HepG2 (cell line): ENCODE results near the gene ARL5C. TPM values are rescaled to one million over a fixed set of nuclear protein-coding genes. Genes with fewer than 3 reads are reported as not detected.

Source experiments
- KAT7 ChIP-seq: IDR thresholded peaks from 2 replicates; pipeline ENCODE4 v1.6.1; 2018; ENCODE audit warnings: borderline replicate concordance, missing compliant biosample characterization
- ZFP90 ChIP-seq: sonication (generic); formaldehyde crosslinking; IDR thresholded peaks from 2 replicates; pipeline ENCODE4 v1.8.0; 2022; ENCODE audit warnings: missing genetic modification reagents, mild to moderate bottlenecking, inconsistent platforms, borderline replicate concordance
- polyA plus RNA-seq, 8 experiments: library from polyadenylated mRNA; depleted of rRNA in 3 of 8; stranded (reverse) in 7 of 8; unstranded in 1 of 8; fragments of >200 nt; fragmentation: Illumina TruSeq in 4 of 8; extraction: Trizol in 4 of 8; gene quantifications; 2 replicates each; pipeline versions ENCODE4 v1.2.1 to v1.2.3, GENCODE V29; 2011 to 2016; ENCODE audit warnings: low read depth in 4 of 8, missing spikeins in 1 of 8, mixed read lengths in 1 of 8; ENCODE audit not compliant: insufficient read depth in 1 of 8
- total RNA-seq, 5 experiments: library from RNA; depleted of rRNA; stranded (reverse); fragments of >200 nt; fragmentation: Illumina TruSeq; extraction: Trizol; gene quantifications; 2 replicates each; pipeline ENCODE4 v1.2.3, GENCODE V29; 2016; ENCODE audit warnings: low read depth in 1 of 5
- TF ChIP-seq, protein P1 (sequence below): sonication (generic); formaldehyde crosslinking; IDR thresholded peaks from 2 replicates; pipeline ENCODE4 v1.4.0; 2020; ENCODE audit warnings: missing genetic modification reagents
- TF ChIP-seq, protein P2 (sequence below): sonication (generic); formaldehyde crosslinking; IDR thresholded peaks from 2 replicates; pipeline ENCODE4 v1.5.0; 2020; ENCODE audit warnings: mild to moderate bottlenecking, missing genetic modification reagents, borderline replicate concordance
- TF ChIP-seq, protein P3 (sequence below): sonication (generic); formaldehyde crosslinking; IDR thresholded peaks from 2 replicates; pipeline ENCODE4 v1.9.0; 2022; ENCODE audit warnings: missing genetic modification reagents, mild to moderate bottlenecking, borderline replicate concordance
- TF ChIP-seq, protein P4 (sequence below): sonication (generic); formaldehyde crosslinking; IDR thresholded peaks from 2 replicates; pipeline ENCODE4 v1.8.0; 2022; ENCODE audit warnings: mild to moderate bottlenecking, missing genetic modification reagents, moderate library complexity
- TF ChIP-seq, protein P5 (sequence below): sonication (generic); formaldehyde crosslinking; IDR thresholded peaks from 2 replicates; pipeline ENCODE4 v1.4.0; 2020; ENCODE audit warnings: missing genetic modification reagents, borderline replicate concordance
- TF ChIP-seq, protein P6 (sequence below): sonication (generic); formaldehyde crosslinking; IDR thresholded peaks from 2 replicates; pipeline ENCODE4 v1.8.0; 2022; ENCODE audit warnings: missing genetic modification reagents, mild to moderate bottlenecking, moderate library complexity, borderline replicate concordance

ARL5C gene
- total and polyA plus RNA-seq, 2 of the 13 experiments (the other 11 are each of a cell fraction or from before 2014, with no cell fraction given), result not detected

DNA sequence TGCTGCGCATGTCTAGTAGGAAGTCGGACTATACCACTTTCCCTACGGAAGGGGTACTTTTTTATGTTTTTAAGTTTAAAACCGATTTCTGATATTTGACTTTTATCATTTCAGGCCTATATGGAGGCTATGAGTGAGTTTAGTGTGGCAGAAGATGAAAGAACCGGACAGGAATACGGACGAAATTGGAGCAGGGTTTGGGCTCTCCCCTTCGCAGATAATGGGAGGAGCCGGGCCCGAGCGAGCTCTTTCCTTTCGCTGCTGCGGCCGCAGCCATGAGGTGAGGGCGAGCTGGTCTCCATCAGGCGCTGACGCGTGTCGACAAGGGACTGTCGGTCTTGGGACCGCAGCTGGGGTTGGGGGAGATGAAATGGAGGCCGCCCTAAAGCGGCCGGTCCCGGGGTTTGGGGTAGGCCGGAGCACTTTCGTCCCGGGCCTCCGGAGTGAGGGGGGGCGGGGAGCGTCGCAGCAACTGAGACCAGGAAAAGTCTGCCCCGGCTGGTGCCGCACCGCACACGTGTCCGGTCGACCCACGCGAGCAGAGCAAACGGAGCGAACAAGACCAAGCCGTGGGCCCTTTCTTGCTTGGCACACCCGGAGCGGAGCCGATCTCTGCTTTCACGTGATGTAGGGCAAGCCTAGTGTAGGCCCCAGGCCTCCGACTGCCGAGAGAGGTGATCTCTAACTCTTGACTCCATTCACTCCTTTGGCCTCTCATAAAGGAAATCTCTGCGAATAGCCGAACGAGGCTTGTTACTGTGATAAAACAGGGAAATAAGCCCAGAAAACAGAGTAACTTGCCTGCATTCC lies 34.3 kb upstream of the ARL5C start, which contains the start of gene RPL19 (continued):
- TF ChIP-seq, protein P1, sequence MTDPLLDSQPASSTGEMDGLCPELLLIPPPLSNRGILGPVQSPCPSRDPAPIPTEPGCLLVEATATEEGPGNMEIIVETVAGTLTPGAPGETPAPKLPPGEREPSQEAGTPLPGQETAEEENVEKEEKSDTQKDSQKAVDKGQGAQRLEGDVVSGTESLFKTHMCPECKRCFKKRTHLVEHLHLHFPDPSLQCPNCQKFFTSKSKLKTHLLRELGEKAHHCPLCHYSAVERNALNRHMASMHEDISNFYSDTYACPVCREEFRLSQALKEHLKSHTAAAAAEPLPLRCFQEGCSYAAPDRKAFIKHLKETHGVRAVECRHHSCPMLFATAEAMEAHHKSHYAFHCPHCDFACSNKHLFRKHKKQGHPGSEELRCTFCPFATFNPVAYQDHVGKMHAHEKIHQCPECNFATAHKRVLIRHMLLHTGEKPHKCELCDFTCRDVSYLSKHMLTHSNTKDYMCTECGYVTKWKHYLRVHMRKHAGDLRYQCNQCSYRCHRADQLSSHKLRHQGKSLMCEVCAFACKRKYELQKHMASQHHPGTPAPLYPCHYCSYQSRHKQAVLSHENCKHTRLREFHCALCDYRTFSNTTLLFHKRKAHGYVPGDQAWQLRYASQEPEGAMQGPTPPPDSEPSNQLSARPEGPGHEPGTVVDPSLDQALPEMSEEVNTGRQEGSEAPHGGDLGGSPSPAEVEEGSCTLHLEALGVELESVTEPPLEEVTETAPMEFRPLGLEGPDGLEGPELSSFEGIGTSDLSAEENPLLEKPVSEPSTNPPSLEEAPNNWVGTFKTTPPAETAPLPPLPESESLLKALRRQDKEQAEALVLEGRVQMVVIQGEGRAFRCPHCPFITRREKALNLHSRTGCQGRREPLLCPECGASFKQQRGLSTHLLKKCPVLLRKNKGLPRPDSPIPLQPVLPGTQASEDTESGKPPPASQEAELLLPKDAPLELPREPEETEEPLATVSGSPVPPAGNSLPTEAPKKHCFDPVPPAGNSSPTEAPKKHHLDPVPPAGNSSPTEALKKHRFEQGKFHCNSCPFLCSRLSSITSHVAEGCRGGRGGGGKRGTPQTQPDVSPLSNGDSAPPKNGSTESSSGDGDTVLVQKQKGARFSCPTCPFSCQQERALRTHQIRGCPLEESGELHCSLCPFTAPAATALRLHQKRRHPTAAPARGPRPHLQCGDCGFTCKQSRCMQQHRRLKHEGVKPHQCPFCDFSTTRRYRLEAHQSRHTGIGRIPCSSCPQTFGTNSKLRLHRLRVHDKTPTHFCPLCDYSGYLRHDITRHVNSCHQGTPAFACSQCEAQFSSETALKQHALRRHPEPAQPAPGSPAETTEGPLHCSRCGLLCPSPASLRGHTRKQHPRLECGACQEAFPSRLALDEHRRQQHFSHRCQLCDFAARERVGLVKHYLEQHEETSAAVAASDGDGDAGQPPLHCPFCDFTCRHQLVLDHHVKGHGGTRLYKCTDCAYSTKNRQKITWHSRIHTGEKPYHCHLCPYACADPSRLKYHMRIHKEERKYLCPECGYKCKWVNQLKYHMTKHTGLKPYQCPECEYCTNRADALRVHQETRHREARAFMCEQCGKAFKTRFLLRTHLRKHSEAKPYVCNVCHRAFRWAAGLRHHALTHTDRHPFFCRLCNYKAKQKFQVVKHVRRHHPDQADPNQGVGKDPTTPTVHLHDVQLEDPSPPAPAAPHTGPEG (CRISPR knock-in tag), result peak; percentile 39; the same call in 1 of the 2 replicates
- TF ChIP-seq KAT7 (CRISPR knock-in tag) (peak; percentile 81; the same call in 1 of the 2 replicates), ZFP90 (peak; percentile 26; the same call in 1 of the 2 replicates)
- TF ChIP-seq, protein P2, sequence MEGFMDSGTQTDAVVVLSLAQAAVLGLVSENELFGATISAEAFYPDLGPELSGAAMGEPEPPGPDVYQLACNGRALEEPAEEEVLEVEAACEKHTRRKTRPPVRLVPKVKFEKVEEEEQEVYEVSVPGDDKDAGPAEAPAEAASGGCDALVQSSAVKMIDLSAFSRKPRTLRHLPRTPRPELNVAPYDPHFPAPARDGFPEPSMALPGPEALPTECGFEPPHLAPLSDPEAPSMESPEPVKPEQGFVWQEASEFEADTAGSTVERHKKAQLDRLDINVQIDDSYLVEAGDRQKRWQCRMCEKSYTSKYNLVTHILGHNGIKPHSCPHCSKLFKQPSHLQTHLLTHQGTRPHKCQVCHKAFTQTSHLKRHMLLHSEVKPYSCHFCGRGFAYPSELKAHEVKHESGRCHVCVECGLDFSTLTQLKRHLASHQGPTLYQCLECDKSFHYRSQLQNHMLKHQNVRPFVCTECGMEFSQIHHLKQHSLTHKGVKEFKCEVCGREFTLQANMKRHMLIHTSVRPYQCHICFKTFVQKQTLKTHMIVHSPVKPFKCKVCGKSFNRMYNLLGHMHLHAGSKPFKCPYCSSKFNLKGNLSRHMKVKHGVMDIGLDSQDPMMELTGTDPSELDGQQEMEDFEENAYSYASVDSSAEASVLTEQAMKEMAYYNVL (CRISPR knock-in tag), result 0 out of 2 replicates have a peak, but pooled peaks have one; percentile 42
- TF ChIP-seq, protein P3, sequence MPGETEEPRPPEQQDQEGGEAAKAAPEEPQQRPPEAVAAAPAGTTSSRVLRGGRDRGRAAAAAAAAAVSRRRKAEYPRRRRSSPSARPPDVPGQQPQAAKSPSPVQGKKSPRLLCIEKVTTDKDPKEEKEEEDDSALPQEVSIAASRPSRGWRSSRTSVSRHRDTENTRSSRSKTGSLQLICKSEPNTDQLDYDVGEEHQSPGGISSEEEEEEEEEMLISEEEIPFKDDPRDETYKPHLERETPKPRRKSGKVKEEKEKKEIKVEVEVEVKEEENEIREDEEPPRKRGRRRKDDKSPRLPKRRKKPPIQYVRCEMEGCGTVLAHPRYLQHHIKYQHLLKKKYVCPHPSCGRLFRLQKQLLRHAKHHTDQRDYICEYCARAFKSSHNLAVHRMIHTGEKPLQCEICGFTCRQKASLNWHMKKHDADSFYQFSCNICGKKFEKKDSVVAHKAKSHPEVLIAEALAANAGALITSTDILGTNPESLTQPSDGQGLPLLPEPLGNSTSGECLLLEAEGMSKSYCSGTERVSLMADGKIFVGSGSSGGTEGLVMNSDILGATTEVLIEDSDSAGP (CRISPR knock-in tag), result peak; percentile 77
- TF ChIP-seq, protein P4, sequence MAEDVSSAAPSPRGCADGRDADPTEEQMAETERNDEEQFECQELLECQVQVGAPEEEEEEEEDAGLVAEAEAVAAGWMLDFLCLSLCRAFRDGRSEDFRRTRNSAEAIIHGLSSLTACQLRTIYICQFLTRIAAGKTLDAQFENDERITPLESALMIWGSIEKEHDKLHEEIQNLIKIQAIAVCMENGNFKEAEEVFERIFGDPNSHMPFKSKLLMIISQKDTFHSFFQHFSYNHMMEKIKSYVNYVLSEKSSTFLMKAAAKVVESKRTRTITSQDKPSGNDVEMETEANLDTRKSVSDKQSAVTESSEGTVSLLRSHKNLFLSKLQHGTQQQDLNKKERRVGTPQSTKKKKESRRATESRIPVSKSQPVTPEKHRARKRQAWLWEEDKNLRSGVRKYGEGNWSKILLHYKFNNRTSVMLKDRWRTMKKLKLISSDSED, result no peak
- TF ChIP-seq, protein P5, sequence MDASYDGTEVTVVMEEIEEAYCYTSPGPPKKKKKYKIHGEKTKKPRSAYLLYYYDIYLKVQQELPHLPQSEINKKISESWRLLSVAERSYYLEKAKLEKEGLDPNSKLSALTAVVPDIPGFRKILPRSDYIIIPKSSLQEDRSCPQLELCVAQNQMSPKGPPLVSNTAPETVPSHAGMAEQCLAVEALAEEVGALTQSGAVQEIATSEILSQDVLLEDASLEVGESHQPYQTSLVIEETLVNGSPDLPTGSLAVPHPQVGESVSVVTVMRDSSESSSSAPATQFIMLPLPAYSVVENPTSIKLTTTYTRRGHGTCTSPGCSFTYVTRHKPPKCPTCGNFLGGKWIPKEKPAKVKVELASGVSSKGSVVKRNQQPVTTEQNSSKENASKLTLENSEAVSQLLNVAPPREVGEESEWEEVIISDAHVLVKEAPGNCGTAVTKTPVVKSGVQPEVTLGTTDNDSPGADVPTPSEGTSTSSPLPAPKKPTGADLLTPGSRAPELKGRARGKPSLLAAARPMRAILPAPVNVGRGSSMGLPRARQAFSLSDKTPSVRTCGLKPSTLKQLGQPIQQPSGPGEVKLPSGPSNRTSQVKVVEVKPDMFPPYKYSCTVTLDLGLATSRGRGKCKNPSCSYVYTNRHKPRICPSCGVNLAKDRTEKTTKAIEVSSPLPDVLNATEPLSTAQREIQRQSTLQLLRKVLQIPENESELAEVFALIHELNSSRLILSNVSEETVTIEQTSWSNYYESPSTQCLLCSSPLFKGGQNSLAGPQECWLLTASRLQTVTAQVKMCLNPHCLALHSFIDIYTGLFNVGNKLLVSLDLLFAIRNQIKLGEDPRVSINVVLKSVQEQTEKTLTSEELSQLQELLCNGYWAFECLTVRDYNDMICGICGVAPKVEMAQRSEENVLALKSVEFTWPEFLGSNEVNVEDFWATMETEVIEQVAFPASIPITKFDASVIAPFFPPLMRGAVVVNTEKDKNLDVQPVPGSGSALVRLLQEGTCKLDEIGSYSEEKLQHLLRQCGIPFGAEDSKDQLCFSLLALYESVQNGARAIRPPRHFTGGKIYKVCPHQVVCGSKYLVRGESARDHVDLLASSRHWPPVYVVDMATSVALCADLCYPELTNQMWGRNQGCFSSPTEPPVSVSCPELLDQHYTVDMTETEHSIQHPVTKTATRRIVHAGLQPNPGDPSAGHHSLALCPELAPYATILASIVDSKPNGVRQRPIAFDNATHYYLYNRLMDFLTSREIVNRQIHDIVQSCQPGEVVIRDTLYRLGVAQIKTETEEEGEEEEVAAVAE (CRISPR knock-in tag), result peak; percentile 71
- TF ChIP-seq, protein P6, sequence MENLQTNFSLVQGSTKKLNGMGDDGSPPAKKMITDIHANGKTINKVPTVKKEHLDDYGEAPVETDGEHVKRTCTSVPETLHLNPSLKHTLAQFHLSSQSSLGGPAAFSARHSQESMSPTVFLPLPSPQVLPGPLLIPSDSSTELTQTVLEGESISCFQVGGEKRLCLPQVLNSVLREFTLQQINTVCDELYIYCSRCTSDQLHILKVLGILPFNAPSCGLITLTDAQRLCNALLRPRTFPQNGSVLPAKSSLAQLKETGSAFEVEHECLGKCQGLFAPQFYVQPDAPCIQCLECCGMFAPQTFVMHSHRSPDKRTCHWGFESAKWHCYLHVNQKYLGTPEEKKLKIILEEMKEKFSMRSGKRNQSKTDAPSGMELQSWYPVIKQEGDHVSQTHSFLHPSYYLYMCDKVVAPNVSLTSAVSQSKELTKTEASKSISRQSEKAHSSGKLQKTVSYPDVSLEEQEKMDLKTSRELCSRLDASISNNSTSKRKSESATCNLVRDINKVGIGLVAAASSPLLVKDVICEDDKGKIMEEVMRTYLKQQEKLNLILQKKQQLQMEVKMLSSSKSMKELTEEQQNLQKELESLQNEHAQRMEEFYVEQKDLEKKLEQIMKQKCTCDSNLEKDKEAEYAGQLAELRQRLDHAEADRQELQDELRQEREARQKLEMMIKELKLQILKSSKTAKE (CRISPR knock-in tag), result no peak
